Neural cell (in vitro differentiated cells): Measurements from ENCODE around the gene REXO2. TPM values are rescaled to one million over a fixed set of nuclear protein-coding genes. Genes with fewer than 3 reads are reported as not detected.

Source experiments
- H2AFZ ChIP-seq: fragments of 200-600, 300-800 bp; sonication (generic), shearing (Covaris generic); 2 replicates; pipeline ENCODE4 v1.6.0; 2014; ENCODE audit warnings: low read depth, mild to moderate bottlenecking, antibody characterized with exemption, low read length, moderate library complexity
- H3F3A ChIP-seq: fragments of 200-600 bp; shearing (Covaris generic); 2 replicates; pipeline ENCODE4 v1.6.1; 2016; ENCODE audit warnings: mild to moderate bottlenecking, moderate library complexity, mixed read lengths, antibody characterized with exemption, low read length; ENCODE audit not compliant: insufficient read depth, poor library complexity, severe bottlenecking
- H3K27ac ChIP-seq: fragments of 200-600, 300-800 bp; sonication (generic), shearing (Covaris generic); 2 replicates; pipeline ENCODE4 v1.5.1; 2014; ENCODE audit warnings: mild to moderate bottlenecking, low read length, moderate library complexity
- H3K27me3 ChIP-seq: fragments of 300-800, 200-600 bp; sonication (generic), shearing (Covaris generic); 2 replicates; pipeline ENCODE4 v1.6.0; 2014; ENCODE audit warnings: mild to moderate bottlenecking, low read depth, low read length, moderate library complexity; ENCODE audit not compliant: insufficient read depth
- H3K36me3 ChIP-seq: fragments of 300-800, 200-600 bp; sonication (generic), shearing (Covaris generic); 2 replicates; pipeline ENCODE4 v1.5.1; 2014; ENCODE audit warnings: mild to moderate bottlenecking, antibody characterized with exemption, low read length, moderate library complexity; ENCODE audit not compliant: insufficient read depth
- H3K4me2 ChIP-seq: fragments of 300-800, 200-600 bp; sonication (generic), shearing (Covaris generic); 2 replicates; pipeline ENCODE4 v1.6.0; 2014; ENCODE audit warnings: mild to moderate bottlenecking, low read length
- H3K4me3 ChIP-seq: fragments of 300-800, 200-600 bp; sonication (generic), shearing (Covaris generic); 2 replicates; pipeline ENCODE4 v1.5.1; 2014; ENCODE audit warnings: mild to moderate bottlenecking, low read length, moderate library complexity
- H3K79me2 ChIP-seq: fragments of 200-600 bp; shearing (Covaris generic); replicated peaks from 2 replicates; pipeline ENCODE4 v1.6.0; 2014; ENCODE audit warnings: mild to moderate bottlenecking, low read length, moderate library complexity; ENCODE audit not compliant: insufficient read depth
- H3K9ac ChIP-seq: fragments of 300-800, 200-600 bp; sonication (generic), shearing (Covaris generic); 2 replicates; pipeline ENCODE4 v1.6.1; 2016; ENCODE audit warnings: mild to moderate bottlenecking, low read length, mixed read lengths
- H3K9me2 ChIP-seq: fragments of 200-600 bp; shearing (Covaris generic); 2 replicates; pipeline ENCODE4 v1.6.1; 2016; ENCODE audit warnings: mild to moderate bottlenecking, low read length, mixed read lengths; ENCODE audit not compliant: insufficient read depth
- H3K9me3 ChIP-seq: fragments of 200-600, 300-800 bp; sonication (generic), shearing (Covaris generic); 2 replicates; pipeline ENCODE4 v1.6.1; 2016; ENCODE audit warnings: mild to moderate bottlenecking, mixed run types, low read length, moderate library complexity, mixed read lengths
- H4K20me1 ChIP-seq: fragments of 200-600 bp; shearing (Covaris generic); 2 replicates; pipeline ENCODE4 v1.6.1; 2016; ENCODE audit warnings: mild to moderate bottlenecking, mixed run types; ENCODE audit not compliant: insufficient read depth
- EP300 ChIP-seq: fragments of 450-650 bp; conservative IDR thresholded peaks from 2 replicates; pipeline ENCODE4 v1.6.1; 2014; ENCODE audit warnings: antibody characterized with exemption, mild to moderate bottlenecking, moderate library complexity; ENCODE audit not compliant: poor library complexity, severe bottlenecking
- EZH2 ChIP-seq: fragments of 200-600, 300-800 bp; shearing (Covaris generic), sonication (generic); IDR thresholded peaks from 2 replicates; pipeline ENCODE4 v1.6.1; 2014; ENCODE audit warnings: antibody characterized with exemption, low read length, borderline replicate concordance, mild to moderate bottlenecking; ENCODE audit not compliant: insufficient read depth, poor library complexity, severe bottlenecking
- MXI1 ChIP-seq: fragments of 450-650 bp; conservative IDR thresholded peaks from 2 replicates; pipeline ENCODE4 v1.6.1; 2014; ENCODE audit warnings: antibody characterized with exemption, mild to moderate bottlenecking; ENCODE audit not compliant: poor library complexity, severe bottlenecking
- POLR2AphosphoS5 ChIP-seq: IDR thresholded peaks from 2 replicates; pipeline ENCODE4 v1.6.1; 2012
- RAD21 ChIP-seq: fragments of 450-650 bp; conservative IDR thresholded peaks from 2 replicates; pipeline ENCODE4 v1.6.1; 2014; ENCODE audit warnings: antibody characterized with exemption, mild to moderate bottlenecking, moderate library complexity
- SMC3 ChIP-seq: fragments of 450-650 bp; conservative IDR thresholded peaks from 2 replicates; pipeline ENCODE4 v1.6.1; 2014; ENCODE audit warnings: antibody characterized with exemption, mild to moderate bottlenecking, moderate library complexity; ENCODE audit not compliant: poor library complexity
- TAF1 ChIP-seq: IDR thresholded peaks from 2 replicates; pipeline ENCODE4 v1.6.1; 2012; ENCODE audit warnings: low read depth
- polyA plus RNA-seq: library from polyadenylated mRNA; depleted of rRNA; stranded (reverse); fragments of >200 nt; gene quantifications from 2 replicates; pipeline ENCODE4 v1.2.3, GENCODE V29; 2014
- TF ChIP-seq, protein P1 (sequence below): fragments of 450-650 bp; IDR thresholded peaks from 2 replicates; pipeline ENCODE4 v1.5.1; 2014; ENCODE audit warnings: antibody characterized with exemption, mild to moderate bottlenecking, moderate library complexity; ENCODE audit not compliant: poor library complexity, severe bottlenecking
- TF ChIP-seq, protein P2 (sequence below): IDR thresholded peaks from 2 replicates; pipeline ENCODE4 v1.6.1; 2012; ENCODE audit warnings: borderline replicate concordance

Gene REXO2
- polyA plus RNA-seq, 1 donor from 2014 or later, result 48.8 TPM

DNA sequence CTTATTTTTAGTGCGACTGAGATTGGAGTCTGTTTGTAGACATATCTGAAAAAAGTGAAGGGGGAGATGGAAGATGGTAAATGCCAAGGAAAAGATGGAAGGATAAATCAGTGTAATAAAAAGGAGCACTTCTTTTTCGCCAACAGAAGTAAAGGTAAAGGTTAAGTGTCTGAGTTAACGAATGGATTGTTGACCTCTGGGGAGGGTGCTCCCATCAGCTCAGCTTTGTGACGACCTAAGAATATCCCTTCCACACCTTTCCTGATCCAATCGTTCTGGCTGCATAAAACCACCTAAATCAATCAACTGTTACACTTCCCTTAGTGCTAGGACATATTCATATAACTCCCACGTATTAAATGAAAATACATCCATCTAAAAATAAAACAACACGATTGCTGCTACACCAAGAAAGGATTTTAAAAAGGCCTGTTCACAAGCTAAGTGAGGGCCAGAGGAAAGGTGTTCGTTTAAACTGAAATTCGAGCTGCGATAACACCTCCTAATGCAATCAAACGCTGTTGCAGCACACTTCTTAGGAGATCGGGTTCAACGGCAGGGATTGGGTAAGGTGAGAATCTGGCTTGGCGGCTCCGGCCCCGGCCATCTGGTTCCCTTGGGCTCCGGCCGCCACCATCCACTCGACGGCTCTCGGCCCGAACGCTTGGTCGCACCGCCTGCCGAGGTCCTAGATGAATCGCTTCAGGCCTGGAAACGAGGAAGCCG is 39.6 kb upstream of the REXO2 start:
- H3K4me2 ChIP-seq, result peak overlapping the region; percentile 74
- H3F3A ChIP-seq, result peaks cover 3% of the 10 kb centered on the region
- no peaks in the 10 kb centered on the region for H3K9me3 ChIP-seq
- H2AFZ ChIP-seq, result peak overlapping the region; percentile 89
- H3K27ac ChIP-seq, result peak overlapping the region; percentile 98
- peak overlapping the region; percentile 98 for H3K9ac ChIP-seq
- H3K79me2 ChIP-seq, result peaks cover 52% of the 10 kb centered on the region
- H3K9me2 ChIP-seq, result no peaks in the 10 kb centered on the region
- no peaks in the 10 kb centered on the region for H3K27me3 ChIP-seq
- H3K36me3 ChIP-seq, result no peaks in the 10 kb centered on the region
- peak overlapping the region; percentile 81 for H3K4me3 ChIP-seq
- no peak for TF ChIP-seq POLR2AphosphoS5
- TF ChIP-seq SMC3, result no peak
- no peak for TF ChIP-seq MXI1
- no peak for TF ChIP-seq EZH2
- TF ChIP-seq, protein P1, sequence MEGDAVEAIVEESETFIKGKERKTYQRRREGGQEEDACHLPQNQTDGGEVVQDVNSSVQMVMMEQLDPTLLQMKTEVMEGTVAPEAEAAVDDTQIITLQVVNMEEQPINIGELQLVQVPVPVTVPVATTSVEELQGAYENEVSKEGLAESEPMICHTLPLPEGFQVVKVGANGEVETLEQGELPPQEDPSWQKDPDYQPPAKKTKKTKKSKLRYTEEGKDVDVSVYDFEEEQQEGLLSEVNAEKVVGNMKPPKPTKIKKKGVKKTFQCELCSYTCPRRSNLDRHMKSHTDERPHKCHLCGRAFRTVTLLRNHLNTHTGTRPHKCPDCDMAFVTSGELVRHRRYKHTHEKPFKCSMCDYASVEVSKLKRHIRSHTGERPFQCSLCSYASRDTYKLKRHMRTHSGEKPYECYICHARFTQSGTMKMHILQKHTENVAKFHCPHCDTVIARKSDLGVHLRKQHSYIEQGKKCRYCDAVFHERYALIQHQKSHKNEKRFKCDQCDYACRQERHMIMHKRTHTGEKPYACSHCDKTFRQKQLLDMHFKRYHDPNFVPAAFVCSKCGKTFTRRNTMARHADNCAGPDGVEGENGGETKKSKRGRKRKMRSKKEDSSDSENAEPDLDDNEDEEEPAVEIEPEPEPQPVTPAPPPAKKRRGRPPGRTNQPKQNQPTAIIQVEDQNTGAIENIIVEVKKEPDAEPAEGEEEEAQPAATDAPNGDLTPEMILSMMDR, result no peak
- TF ChIP-seq EP300, result no peak
- TF ChIP-seq TAF1, result no peak
- TF ChIP-seq, protein P2, sequence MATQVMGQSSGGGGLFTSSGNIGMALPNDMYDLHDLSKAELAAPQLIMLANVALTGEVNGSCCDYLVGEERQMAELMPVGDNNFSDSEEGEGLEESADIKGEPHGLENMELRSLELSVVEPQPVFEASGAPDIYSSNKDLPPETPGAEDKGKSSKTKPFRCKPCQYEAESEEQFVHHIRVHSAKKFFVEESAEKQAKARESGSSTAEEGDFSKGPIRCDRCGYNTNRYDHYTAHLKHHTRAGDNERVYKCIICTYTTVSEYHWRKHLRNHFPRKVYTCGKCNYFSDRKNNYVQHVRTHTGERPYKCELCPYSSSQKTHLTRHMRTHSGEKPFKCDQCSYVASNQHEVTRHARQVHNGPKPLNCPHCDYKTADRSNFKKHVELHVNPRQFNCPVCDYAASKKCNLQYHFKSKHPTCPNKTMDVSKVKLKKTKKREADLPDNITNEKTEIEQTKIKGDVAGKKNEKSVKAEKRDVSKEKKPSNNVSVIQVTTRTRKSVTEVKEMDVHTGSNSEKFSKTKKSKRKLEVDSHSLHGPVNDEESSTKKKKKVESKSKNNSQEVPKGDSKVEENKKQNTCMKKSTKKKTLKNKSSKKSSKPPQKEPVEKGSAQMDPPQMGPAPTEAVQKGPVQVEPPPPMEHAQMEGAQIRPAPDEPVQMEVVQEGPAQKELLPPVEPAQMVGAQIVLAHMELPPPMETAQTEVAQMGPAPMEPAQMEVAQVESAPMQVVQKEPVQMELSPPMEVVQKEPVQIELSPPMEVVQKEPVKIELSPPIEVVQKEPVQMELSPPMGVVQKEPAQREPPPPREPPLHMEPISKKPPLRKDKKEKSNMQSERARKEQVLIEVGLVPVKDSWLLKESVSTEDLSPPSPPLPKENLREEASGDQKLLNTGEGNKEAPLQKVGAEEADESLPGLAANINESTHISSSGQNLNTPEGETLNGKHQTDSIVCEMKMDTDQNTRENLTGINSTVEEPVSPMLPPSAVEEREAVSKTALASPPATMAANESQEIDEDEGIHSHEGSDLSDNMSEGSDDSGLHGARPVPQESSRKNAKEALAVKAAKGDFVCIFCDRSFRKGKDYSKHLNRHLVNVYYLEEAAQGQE, result no peak
- TF ChIP-seq RAD21, result no peak
- H4K20me1 ChIP-seq, result no peaks in the 10 kb centered on the region

DNA sequence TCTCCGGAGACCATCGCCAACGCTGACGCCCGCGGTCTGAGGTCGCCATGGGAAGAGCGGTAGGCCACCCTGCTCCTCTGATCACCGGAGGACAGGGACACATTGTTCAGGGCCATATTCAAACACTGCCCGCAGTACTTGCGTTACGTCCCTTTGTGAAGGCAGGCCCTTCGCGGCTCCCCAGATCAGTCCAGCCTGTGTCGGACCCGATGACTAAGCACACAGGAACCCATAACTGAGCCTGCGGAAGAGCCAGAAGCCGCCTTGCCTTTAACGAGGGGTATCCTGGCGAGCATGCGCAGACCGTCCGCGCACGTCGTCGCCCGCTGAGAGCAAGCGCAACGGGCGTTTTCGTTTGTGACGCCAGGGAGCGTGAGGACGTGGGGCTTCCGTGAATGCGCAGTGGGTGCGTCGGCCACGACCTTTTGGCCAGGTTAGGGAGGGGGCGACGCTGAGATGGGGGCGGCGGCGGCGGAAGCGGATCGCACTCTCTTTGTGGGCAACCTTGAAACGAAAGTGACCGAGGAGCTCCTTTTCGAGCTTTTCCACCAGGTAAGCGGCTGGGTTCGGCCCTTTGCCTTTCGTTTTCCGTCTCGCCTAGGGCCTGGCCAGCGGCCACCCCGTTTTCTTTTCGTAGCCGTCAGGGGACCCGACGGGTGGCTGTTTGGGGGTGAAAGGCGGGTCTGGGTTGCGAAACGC is 38.9 kb upstream of the REXO2 start, which contains the start of the genes C11orf71 and RBM7:
Gene C11orf71, minus strand, starts transcription at position 296 of the 699 bp plus-strand sequence. Its CDS starts 180 bp downstream, at position 116.
Gene RBM7, plus strand, starts transcription at position 451 of the 699 bp plus-strand sequence. Its CDS starts 6 bp downstream, at position 457.
- peaks cover 58% of the 10 kb centered on the region for H3K79me2 ChIP-seq
- TF ChIP-seq POLR2AphosphoS5 (peak; percentile 99), MXI1 (peak; percentile 79), TAF1 (peak; percentile 88), EZH2 (no peak), SMC3 (peak; percentile 50), RAD21 (peak; percentile 43), EP300 (peak; percentile 80)
- TF ChIP-seq, protein P1, result peak; percentile 60
- TF ChIP-seq, protein P2, result peak; percentile 95

More for the DNA sequence above, 38.9 kb upstream of the REXO2 start, which contains the start of the genes C11orf71 and RBM7:
- Histone ChIP-seq H4K20me1 (no peaks in the 10 kb centered on the region), H3K9ac (peak within 1 kb of the TSS; percentile 98), H3K27ac (peak within 1 kb of the TSS; percentile 98), H3K36me3 (no peaks in the 10 kb centered on the region), H3K4me3 (peak within 1 kb of the TSS; percentile 81), H2AFZ (peak within 1 kb of the TSS; percentile 92), H3K27me3 (no peaks in the 10 kb centered on the region), H3F3A (peaks cover 3% of the 10 kb centered on the region), H3K9me3 (no peaks in the 10 kb centered on the region), H3K9me2 (no peaks in the 10 kb centered on the region), H3K4me2 (peak within 1 kb of the TSS; percentile 89)
